ENCODE results near the gene HS6ST3.

DNA sequence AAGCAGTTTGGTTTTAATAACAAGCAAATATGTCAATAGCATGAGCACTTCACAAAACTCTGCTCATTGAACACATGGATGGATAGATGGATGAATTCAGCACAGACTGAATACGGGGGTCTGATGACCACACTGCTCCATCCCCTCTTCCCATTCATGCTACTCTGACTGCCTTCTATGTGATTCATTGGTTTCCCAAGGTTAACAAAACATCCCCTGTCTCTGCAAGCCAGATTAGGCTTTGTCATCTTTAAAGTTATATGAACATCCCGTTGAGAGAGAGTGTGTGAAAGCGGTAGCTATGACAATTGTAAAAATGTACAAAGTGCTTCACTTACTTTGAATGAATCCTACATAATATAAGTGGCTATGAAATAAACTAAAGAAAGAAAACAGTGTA lies 651.9 kb downstream of the HS6ST3 start:
- TF ChIP-seq POLR2AphosphoS5 (IDR thresholded peaks at IDR 0.05; ENCODE audit: borderline replicate concordance, low read depth, low read length) (no peak), EZH2 (IDR thresholded peaks at IDR 0.05) (no peak), FOXP2 (optimal IDR thresholded peaks at IDR 0.05; ENCODE audit: control extremely low read depth, extremely low read length, insufficient read depth) (no peak)
